Hematopoietic multipotent progenitor cell treated with erythropoietin and hydrocortisone succinate and interleukin-3 and kit ligand, for 4 days (in vitro differentiated cells): ENCODE results near the gene HOMER3.

Source experiments
- DNase-seq: peaks from one replicate; pipeline ENCODE4 v3.0.0-alpha.2; 2015

Gene HOMER3

DNA sequence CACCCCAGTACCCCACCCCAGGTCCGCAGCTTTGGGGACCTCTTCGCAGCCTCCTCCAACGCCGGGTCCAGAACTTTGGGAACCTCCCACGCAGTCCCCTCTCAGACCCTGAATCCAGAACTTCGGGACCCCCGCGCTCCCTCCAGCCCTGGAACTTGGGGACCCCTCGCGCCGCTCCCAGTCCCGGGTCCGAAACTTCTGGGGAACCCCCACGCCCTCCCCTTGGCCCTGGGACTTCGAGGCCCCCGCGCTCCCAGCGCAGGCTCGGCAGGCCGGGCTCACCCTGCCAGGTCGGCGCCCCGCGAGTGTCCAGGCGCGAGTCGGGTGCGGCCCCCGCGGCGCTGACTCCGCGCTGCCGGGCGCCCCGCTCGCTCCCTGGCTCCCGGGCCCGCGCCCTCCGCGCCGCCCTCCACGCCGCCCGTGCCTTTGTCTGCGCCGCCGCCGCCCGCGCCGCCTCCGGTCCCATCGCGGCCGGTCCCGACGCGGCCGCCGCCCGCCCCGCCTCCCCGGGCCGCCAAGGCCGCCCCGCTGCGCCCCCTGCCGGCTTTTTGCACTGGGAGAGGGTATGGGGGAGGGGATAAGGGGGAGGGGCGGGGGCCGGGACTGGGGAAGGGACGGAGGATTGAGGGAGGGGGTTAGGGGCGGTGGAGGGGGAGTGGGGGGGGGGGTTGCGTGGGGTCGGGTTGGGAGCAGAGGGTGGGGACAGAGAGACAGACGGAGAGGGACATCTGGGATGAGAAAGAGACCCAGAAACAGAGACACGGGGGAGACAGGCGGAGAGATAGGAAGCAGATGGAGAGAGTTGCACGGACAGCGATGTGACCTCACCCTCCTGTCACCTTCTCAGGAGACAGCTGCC is at the start of gene HOMER3:
Gene HOMER3 (minus strand): TSS at position 449 of the 859 bp plus-strand sequence. CDS start 2,235 bp downstream, outside the sequence.
- DNase-seq = peak; percentile 72

DNA sequence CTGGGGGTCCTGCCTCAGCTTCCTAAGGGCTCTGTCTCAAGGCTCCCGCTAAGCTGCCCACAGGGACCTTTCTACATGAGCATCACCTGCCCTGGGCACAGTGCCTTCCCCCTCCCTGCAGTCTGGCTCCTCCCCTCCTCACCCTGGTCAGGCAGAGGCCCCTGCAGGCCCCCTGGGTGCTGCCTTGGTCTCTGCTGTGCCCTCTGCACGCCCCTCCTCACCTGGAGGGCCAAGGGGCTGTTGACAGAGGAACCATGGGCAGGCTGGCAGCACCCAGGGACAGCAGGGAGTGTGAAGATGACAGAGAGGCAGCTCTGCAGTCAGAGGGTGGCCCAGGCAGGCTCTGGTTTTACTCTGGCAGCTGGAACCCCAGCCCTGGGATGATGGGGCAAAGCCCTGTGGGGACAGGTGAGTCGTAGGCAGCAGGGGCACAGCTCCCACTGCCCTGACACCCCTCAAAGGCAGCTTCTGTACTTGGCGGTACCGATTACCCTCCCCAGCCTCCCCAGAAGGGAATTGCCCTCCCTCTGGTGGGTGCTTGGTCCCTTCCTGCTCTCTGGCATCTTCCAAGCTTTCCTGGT is 49.2 kb upstream of the HOMER3 start:
- DNase-seq = no peak

DNA sequence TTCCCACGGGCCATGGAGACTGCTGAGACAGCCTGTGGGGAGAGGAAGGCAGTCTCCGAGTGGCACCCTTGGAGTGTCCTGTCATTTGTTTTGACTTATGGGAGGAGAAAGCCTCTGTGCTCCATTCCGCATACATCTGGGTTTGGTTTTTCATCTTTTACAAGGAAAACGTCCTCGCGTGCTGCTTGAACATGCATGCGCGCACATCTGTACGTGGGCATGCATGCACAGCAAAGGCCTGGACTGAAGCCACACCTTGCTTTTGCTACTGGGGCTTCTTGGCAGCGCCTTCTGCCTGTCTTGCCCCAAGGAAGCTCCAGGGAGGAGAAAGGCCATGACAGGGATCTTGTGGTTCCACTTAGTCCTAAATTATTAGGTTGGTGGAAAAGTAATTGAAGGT is 48.3 kb upstream of the HOMER3 start:
- DNase-seq = no peak

DNA sequence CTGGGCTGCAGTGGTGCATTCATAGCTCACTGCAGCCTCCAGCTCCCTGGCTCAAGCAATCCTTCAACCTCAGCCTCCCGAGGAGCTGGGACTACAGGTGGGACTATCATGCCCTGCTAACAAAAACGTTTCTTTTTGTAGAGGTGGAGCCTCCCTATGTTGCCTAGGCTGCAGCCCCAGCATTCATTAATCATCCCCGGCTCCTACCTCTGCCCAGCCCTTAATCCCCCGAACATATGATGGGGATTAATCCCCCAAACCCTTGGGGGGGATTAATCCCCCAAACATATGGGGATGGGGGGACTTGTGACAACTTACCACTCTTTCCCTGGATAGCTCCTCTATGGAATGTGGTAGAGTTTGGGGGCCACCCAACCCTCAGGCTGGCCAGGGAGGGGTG is 46.4 kb upstream of the HOMER3 start:
- no peak for DNase-seq

DNA sequence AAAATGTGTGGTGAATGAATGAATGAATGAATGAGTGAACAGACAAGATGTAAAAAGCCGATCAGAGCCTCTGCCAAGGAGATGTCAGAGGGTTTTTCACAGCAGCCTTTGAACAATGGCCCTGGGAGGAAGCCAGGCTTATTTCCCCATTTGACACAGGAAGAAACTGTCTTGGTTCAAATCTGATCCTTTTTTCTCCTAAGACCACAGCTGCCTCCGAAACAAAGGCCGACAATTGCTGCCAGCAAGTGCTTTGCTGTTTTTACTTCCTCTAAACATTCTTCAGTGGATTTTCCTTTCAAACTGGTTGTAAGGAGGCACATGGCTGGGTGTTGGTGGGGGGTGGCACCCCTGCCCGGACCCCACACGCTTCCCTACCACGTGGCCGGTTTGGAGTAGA is 44.2 kb upstream of the HOMER3 start:
- DNase-seq = peak; percentile 74

DNA sequence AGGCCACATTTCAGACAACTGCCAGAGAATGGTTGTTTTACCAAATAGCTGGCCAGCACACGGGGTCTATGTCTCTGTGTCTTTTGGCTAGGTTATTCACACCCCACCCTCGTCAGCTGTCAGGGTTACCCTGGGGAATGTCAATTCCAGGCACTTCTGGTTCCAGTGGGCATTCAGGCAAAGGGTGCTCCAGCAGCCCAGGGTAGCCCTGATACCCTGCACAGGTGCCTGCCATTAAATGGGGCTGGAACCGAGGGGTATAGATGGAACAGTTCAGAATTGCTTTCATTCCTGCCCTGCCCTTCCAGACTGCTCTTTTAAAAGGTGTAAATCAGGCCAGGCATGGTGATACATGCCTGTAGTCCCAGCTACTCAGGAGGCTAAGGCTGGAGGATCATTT is 43.2 kb upstream of the HOMER3 start:
- no peak for DNase-seq

DNA sequence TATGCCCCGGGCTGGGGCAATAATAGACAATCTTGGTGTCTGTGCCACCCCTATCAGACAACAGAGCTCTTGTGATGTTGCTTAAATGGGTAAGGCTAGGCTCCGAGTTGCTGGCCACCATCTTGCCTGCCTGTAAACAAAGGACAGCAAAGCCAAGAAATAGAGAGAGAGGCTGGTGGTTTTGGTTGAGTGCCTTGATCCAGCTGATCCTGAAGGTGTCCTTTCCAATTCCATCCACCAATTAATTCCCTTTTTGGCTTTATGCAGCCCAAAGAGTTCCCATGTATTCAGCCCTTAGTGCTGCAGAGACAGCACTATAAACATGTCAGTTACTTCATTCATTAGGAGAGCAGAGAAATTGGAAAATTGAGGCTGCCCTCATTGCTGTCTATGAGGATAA is 41.7 kb upstream of the HOMER3 start:
- DNase-seq = no peak

DNA sequence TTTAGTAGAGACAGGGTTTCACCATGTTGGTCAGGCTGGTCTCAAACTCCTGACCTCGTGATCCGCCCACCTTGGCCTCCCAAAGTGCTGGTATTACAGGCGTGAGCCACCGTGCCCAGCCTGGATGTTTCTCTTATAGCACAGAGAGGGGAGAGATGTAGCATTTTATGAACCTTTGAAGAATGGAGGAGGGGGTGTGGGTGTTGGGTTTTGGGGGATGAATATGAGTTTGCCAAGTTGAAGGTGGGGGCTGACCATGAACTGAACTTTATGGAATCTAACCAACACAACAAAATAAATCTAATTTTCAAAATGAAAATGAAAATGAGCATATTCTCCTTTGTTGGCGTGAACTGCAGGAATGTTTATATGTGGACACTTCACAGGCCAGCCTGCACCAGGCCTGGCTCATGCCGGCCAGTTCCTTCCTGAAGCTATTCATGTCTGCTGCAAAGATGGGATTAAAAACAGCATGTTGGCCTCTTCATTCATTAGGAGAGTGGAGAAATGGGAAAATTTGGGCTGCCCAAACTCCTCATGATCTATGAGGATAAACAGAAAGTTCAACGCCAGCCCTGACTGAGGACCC is 39.5 kb upstream of the HOMER3 start:
- DNase-seq = no peak

DNA sequence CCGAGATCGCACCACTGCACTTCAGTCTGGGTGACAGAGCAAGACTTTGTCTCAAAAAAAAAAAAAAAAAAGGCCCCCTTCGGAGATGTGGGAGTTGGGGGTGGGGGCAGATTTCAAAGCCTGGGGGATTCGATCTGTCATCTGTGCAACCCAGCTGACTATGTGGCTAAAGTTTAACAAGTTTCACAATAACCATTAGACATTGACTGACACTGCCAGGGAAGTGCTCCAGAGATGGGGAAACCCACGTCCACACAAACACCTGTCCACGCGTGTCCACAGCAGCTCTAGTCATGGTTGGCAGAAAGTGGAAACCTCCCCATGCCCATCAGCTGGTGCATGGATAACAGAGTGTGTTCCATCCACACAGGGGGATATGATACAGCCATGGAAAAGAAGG is 37.6 kb upstream of the HOMER3 start:
- no peak for DNase-seq

DNA sequence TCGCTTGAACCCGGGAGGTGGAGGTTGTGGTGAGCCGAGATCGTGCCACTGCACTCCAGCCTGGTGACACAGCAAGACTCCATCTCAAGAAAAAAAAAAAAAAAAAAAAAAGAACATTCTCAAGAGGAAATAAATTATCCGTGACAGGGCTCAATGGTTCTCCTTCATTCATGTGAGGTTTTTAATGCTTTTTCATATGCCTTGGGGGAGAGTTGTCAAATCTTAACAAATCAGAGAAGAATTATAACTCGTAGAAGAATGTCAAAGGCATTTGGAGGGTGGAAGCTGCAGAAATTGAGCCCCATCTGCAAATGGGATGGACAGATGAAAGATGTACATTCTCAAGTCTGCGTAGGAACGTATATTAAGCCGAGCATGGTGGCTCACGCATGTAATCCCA is 34.9 kb upstream of the HOMER3 start:
- DNase-seq = no peak

DNA sequence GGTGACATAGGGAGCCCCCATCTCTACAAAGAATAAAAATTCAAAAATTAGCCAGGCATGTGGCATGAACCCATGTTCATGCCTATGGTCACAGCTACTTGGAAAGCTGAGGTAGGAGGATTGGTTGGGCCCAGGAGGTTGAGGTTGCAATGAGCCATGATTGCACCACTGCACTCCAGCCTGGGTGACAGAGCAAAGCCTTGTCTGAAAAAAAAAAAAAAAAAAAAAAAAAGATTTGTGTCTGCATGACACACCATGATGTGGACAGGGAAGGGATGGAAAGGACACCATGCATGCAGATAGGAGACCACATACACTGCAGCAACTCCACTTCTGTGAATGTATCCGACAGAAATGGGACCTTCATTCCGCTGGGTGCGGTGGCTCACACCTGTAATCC is 34.0 kb upstream of the HOMER3 start:
- peak; percentile 20 for DNase-seq

DNA sequence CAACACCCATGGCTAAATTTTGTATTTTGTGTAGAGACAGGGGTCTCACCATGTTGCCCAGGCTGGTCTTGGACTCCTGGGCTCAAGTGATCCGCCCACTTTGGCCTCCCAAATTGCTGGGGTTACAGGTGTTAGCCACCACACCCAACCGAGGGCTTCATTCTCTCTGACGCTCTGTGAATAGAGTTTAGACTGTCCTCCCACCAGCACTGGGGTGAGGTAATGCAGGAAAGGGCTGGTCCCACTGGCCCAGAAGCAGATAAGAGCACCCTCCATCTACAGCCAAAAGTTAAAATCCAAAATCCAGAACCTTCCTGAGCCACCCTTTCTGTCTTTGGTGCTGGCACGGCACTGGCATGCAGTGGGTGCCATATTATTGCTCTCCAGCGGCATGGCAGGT is 31.8 kb upstream of the HOMER3 start:
- DNase-seq = peak; percentile 31

DNA sequence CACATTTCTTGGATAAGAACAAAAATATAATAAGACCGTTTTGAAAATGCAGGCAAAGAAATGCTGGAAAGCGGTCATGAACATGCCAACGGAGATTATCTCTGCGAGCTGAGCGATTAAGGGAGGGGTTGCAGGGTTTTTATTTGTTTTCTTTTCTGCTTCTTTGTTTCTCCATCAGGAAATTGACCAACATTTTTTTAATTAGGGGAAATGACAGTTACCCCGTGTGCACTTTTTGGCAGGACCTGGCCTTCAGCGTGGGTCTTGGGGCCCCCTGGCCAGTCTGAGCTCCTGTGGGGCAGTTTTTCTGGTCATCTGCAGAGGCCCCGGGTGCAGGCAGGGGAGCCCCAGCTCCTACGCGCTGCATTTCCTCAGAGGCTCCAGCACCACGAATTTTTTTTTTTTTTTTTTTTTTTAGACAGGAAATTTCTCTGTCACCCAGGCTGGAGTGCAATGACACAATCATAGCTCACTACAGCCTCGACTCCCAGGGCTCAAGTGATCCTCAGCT is 31.3 kb upstream of the HOMER3 start:
- peak; percentile 66 for DNase-seq

DNA sequence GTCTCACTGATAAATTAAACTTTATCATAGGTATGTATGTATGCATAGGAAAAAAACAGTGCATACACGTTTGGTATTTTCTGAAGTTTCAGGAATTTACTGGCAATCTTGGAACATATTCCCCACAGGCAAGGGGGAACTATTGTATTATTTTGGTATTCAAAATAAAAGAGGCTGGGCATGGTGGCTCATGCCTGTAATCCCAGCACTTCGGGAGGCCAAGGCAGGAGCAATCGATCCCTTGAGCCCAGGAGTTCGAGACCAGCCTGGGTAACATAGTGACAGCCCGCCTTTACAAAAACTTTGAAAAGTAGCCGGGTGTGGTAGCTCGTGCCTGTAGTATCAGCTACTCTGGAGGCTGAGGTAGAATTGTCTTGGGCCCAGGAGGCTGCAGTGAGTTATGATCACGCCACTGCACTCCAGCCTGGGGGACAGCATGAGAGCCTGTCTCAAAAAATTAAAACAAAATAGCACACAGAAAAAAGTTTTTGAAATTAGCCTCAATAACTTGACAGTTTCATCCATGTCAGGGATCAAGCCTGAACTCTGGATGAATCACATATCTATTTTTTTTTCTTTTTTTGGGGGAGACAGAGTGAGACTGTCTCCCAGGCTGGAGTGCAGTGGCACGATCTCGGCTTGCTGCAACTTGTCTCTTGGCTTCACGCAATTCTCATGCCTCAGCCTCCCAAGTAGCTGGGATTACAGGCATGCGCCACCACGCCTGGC is 29.1 kb upstream of the HOMER3 start:
- peak; percentile 25 for DNase-seq

DNA sequence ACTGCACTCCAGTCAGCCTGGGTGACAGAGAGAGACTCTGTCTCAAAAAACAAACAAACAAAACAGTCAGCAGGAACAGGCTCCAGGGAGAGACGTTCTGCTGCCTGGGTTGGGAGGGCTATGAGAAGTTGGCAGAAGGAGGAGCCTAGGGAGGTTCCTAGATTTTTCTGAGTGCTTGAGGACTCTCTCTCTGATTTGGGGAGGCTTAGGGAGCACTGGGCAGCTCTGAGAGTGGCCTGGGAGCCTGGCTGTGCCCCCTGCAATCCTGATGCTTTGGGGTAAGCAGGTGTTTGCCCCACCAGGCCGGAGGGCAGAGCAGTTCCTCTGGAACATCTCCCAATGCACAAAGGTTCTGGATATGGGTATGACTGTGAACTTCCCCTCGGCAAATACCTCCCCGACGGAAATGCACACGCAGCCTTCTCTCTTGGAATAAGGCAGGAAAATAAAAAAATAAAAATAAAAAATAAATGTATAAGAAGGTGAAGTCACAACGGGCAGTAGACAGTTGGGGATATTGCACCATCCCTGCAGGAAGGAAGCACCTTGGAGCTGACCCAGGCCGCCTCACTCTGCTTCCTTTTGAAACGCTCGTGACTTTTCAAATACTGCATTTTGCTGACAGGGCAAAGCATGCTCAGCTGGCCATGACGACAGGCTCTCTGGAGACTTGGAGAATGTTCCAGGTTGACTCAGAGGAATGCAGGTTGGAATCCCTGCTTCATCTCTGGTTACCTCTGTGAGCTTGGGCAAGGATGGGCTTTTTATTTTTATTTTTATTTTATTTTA is 26.5 kb upstream of the HOMER3 start:
- DNase-seq = peak; percentile 81

DNA sequence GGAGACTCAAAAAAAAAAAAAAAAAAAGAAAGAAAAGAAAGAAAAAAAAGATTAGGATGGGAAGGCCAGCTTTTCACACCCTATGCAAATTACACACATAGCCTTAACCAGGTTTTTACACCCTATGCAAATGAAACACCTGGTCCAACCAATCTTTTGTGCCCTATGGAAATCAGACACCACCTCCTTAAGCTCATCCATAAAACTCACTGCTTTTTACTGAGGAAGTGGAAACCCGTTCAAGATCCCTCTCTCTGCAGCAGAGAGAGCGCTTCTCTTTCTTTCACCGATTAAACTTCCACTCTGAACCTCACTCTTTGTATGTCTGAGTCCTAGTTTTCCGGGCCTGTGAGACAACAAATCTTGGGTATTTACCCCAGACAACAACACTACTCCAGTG is 25.3 kb upstream of the HOMER3 start:
- no peak for DNase-seq

DNA sequence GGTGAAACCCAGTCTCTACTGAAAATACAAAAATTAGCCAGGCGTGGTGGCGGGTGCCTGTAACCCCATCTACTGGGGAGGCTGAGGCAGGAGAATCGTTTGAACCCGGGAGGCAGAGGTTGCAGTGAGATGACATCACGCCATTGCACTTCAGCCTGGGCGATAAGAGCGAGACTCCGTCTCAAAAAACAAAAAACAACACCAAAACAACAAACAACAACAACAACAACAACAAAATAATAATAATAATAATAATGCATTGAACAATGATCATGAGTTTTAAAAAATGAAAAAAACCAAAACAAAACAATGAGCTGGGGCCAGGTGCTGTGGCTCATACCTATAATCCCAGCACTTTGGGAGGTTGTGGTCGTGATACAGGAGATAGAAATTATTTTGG is 23.1 kb upstream of the HOMER3 start:
- DNase-seq = no peak

DNA sequence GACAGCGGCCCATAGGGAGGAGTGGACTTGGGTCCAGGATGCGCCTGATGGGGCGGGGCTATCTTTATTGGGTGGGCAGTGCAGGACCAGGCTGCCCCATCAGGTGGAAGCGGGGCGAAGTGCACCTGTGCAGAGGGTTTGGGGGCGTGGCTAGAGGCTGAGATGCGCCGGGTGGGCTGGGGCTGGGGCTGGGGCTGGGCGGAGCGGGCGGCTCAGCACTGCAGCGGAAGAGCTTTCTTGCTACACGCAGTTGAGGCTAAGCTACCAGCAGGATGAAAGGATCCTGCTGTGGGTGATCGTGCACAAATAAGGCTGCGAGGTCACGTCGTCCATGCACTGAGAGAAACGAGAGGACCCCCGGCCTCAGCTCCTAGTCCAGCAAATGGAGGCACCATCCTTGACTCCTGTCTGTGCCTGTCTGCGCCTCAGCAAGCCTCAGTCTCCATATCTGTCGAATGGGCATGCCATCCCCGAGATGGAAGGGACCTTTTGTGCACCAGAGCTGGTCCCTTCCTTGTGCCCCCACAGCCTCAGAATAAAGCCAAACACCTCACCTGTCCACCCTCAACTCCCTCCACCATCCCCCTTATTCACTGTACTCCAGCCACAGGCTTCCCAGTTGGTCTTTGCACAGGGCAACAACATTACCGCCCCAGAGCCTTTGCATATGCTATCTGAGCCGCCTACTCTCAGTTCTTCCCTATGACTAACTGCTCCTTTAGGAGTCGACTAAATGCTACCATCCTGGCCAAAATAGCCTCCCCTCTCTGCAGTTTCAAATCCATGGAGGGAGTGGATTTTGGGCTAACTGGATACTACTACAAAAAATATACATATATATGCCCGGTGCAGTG is 21.0 kb upstream of the HOMER3 start:
- no peak for DNase-seq

DNA sequence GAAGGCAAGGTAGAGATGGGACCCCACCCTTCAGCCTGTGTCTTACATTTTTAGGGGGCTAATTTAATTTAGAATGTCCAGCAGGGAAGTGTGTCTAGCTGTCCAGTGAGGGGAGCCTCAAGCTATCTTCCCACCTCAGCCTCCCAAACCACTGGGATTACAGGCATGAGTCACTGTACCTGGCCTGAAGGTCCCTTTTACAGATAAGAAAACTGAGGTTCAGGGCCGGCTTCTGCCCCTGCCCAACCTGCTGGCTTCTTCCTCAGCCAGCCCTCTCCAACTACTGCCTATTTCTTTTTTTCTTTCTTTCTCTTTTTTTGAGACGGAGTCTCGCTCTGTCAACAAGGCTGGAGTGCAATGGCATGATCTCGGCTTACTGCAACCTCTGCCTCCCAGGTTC is 19.4 kb upstream of the HOMER3 start:
- no peak for DNase-seq

DNA sequence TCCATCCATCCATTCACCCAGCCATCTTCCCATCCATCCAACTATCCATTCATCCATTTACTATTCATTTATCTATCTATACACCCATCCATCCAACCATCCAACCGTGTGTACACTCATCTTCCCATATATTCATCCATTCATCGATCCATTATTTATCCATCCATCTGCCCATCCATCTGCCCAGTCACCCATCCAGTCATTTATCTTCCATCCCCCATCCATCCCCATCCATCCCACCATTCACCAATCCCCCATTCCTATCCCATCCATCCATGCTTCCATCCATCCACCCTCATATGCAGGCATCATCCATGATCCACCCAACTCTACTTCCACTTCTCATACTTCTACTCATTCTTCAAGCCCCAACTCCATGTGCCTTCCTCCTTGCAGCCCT is 14.0 kb upstream of the HOMER3 start:
- DNase-seq = no peak

DNA sequence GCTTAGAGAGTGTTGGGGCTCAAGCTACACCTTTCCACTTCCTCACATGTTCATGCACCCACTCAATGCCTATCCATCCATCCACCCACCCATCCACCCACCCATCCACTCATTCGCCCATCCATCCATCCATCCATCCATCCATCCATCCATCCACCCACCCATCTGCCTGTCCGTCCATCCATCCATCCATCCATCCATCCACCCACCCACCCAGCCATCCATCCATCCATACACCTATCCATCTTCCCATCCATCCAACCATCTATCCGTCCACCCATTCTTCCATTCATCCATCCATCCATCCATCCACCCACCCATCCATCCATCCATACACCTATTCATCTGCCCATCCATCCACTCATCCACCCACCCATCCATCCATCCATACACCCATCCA is 13.1 kb upstream of the HOMER3 start:
- DNase-seq = no peak
